ENCODE results near the gene SLC1A2.

The SLC1A2 gene

GRCh38 chr11:35419184-35419829, at the start of gene SLC1A2:
Gene SLC1A2, minus strand, starts transcription at chr11:35419558. Its CDS starts 592 bp downstream, at chr11:35418966.
- DNase-seq = no peak

DNA sequence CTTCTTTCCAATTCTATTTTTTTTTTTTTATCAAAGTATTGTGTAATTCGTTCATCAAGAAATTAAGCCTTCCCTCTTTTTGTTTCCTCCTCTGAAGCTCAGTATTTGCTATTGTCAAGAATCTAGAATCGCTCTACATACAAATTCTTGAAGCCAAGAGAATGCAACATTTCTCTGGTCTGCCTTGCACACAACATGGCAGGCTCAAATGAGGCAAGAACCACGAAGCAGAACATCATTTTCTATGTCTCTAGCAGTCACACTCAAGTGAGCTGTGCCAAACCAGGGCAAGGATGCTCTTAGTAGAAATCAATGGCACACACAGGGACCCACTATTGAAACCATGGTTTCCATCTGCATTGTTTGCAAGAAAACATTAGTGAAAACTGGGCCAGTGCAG, 46.7 kb upstream of the SLC1A2 start:
- no peak for DNase-seq

DNA sequence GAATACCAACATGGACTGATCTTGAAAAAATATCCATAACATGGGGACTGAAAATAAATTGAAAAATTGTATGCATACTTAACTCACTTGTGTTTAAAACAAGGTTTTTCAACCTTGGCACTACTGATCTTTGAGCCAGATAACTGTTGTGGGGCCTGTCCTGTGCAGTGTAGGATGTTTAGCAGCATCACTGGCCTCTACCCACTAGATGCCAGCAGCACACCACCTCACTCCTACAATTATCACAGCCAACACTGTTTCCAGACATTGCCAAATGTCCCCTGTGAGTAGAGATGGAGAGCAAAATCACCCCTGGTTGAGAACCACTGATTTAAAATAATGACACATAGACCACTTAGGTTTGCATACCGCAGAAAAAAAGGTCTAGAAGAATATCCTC, 45.0 kb upstream of the SLC1A2 start:
- no peak for DNase-seq

GRCh38 chr11:35463331-35463751, 44.0 kb upstream of the SLC1A2 start:
- DNase-seq = no peak

GRCh38 chr11:35461917-35462538, 42.7 kb upstream of the SLC1A2 start:
- DNase-seq = no peak

DNA sequence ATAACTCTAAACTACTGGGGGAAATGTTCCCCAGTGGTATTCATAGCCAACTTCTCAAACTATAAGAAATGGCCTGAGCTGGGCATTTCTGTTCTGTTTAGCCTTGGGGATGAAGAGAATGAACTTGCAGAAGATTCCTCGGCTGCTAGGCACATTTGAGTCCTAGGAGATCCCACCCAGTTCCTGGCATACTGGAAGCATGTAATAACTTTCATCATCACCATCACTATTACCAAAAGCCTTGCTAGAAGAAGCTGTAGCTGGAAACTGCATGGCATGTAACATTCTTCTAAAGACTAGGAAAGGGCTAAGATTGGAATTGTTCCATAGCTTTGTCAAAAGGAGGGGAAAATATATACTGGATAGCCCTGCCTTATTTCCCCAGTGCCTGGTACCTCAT, 40.1 kb upstream of the SLC1A2 start:
- DNase-seq = no peak

DNA sequence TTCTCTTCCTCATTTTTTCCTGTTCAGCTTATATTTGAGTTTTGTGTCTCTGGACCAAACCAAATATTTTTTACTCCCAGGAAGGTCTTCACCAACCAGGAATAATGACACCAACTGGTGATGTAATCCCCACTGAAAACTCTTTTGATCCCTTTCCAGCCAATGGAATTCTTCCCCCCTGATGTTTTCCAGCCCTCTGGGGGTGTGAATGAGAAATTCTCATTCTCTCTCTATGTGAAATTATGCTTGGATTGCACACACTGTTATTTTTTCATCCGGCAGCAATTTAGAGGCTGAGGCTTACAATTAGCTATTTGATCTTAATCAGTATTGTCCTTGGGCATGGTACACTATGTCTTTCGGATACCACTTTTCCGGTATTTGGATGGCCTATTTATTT, 39.5 kb upstream of the SLC1A2 start:
- DNase-seq = no peak

DNA sequence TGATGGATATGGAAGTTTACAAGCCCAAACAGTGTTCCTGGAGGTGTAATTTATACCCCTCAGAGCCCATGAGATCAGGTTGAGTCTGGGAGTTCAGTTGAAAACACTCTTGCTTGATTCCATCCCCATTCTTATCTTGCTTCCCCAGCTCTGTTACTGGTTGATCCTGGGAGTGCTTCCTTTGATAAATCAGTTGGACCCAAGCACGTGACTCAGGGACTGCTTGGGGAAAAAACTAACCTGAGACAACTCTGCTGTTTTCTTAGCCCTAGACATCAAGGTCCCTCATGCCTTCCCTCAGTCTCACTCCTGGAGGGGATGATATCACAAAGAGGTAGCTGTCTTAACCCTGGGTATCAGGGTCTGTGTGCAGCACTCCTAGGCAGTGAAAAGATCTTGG, 35.0 kb upstream of the SLC1A2 start:
- no peak for DNase-seq

- DNase-seq = no peak
These were observed 17.4 kb upstream of the SLC1A2 start for GRCh38 chr11:35436581-35437250.

- DNase-seq = no peak
These were observed 14.2 kb upstream of the SLC1A2 start for GRCh38 chr11:35433588-35433987.

DNA sequence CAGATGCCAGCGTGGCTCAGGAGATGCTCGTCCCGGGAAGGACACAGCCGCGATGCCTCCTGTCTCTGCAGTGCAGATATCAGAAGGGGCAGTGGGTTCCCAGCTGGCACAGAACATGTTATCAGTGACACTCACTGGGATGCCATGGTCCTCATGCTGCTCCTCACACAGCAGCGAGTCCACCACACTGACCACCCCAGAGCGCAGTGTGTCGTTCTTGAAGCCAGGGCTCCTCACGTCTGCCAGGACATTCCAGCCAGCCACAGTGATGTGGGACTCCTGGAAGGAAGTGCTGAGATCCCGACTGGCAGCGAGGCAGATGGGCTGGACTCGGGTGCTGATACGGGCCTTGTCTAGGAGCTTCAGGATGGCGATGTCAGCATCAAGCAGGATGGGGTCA, 13.1 kb upstream of the SLC1A2 start:
- no peak for DNase-seq

DNA sequence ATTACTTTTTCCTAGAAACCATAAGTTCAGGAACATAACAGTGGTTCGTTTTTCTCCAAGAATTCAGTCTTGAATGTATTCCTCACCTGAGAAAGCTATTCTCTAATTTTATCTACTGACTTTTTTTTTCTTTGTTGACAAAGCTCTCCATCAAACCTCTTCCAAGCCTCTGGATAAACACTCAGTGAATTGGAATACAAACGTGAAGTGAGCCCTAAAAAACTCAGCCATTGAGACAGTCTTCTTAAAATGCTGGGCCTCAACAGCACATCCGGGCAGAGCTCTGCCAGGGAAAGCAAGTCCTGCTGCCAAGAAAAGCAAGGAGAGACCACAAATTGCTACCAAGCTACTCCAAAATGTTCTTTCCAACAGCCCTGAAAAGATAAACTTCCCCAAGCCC, 7.7 kb upstream of the SLC1A2 start:
- DNase-seq = peak; percentile 13

DNA sequence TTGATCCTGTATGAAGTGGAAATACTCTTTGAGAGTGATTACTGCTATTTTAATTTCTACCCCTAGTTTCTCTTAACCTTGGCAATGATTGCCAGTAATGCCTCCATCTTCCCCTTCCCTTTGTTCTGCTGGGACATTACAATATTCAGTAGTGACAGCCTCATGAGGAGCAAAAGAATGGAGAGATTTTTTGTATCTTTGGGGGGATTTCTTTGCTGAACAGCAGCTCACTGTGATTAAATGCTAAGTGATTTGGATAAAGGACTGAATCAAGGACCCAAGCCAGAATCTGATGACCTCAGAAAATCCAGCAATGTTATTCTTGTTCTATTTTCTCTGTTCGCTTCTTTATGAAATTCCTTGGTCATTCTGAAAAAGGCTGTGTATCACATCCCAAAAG, 7.0 kb upstream of the SLC1A2 start:
- DNase-seq = no peak

DNA sequence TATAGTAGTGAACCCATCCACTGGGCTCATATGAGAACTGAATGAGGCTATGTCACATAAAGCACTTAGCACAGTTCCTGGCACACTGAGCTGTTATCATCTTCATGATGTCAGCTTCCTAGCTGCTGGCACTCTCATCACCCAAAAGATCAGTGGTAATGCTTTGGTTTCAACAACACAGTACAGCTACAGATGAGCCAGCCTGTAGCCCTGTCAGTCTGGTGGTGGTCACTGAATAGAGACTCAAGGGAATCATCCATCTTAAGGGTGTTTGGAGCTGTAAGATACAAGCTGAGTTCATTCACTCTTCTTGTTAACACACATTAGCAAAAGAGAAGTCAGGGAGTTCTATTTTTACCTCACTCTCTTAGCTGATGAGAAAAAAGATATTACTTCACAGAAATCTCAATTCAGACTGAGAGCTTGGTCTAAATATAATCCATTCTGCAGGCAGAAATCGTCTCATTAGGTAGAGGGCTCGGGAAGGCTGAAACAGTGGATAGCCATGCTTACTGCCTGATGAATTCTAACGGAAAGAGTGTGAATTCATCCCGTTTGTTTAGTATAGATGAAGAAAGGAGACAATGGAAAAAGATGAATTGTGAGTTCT, 6.3 kb upstream of the SLC1A2 start:
- no peak for DNase-seq

DNA sequence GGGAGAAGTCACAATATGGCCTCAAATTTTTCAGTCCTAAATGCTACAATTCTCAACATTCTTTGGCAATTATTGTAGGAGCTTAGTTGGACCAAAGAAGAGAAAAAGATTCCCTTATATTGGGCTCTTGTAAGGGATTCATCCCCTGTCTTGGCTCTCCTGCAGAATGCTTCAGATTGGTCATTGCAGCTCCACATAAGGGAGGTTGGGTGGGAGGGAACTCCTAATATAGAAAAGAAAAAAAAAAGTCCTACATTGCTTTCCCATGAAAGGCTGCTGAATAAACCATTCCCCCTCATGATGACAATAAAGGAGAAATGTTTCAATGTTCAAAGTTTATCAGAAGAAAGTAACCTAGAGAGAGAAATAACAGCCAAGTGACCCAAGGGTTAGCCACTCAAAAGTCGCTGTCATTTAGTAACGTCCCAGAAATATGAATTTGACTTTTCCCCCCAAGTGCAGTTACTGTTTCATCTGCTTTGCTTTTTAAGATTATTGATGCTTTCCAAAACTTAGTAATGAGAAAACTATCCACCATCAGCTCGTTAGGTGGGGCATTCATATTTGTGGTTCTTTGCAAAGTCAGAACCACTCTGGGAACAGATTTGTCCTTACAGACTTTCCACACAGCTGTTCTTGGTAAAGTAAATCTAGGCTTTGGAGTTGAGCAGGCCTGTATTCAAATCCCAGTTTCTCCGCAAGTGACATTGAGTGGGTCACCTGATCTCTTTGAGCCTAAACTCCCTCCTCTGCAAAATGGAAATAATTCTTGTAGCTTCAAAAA, 5.0 kb upstream of the SLC1A2 start:
- DNase-seq = no peak

DNA sequence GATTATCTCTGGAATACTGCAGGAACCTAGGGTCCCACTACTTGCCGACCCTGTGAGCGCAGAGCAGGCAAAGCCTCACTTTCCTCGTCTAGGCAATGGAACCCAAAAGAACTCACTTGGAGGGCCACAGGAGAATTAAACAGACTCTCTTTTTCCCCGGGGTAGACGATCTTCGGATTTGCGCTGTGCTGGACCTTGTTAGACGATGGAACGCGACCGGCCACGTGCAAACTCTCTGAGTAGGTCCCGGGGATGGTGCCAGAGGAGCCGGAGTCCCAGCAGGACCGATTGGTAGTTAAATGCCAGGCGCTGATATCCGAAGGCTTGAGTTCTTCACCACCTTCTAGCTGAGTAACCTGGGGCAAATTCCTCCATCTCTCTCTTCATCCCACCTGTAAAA, 1.0 kb upstream of the SLC1A2 start:
- no peak for DNase-seq

GRCh38 chr11:35419830-35420333, 524 bp upstream of the SLC1A2 start:
- DNase-seq = no peak

DNA sequence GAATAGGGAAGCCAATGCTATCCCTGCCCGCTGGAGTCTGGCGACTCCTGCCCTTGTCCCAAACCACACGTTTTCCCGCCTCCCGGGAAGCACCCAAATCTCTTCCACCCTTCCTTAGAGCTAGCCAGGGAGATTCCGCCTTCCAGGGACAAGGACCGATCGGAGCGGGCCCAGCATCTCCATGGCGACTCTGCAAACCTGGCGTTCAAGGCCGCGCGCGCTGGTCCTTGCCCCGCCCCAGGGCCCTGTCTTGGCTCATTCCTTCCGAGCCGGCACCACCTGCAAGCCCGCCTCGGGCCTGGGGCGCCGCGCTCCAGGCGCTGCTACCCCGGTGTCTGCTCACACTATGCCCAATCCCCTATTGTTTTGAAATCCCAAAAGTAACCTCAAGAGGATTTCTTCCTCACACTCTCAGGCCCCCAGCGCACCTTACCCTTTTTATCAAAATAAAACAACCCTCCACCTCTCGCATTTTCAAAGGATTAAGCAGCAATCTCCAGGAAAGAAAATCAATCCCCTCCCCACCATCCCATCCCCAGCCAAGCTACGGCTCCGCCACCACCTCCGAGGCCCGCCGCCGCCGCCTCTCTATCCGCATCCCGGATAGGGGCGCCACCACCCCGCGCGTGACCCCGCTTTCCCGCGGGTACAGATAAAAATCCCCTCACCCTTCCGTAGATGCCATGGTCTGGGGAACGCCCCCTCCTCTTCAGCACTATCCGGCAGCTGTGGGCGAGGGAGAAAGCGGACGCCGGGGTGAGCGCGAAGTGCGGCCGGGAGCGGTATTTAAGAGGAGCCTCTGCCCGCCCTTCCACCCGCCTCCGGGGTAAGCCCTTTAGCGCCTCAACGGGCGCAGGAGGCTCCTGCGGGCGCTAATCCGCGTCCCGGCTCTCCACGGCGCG, 825 bp downstream of the SLC1A2 start:
- no peak for DNase-seq

GRCh38 chr11:35415487-35415886, 3.9 kb downstream of the SLC1A2 start:
- DNase-seq = no peak

- DNase-seq = no peak
These were observed 4.6 kb downstream of the SLC1A2 start for GRCh38 chr11:35414776-35415175.

- DNase-seq = no peak
These were observed 5.0 kb downstream of the SLC1A2 start for GRCh38 chr11:35414311-35414710.

- no peak for DNase-seq
These were observed 5.8 kb downstream of the SLC1A2 start for GRCh38 chr11:35413598-35413997.

Data from NCI-H774 (cell line).